ENCODE measurements around the gene FAM151A. TPM values are rescaled to one million over a fixed set of nuclear protein-coding genes. Genes with fewer than 3 reads are reported as not detected.

Gene FAM151A
- total RNA-seq, 4 donors from 2014 or later, result 0.34 to 0.82 TPM; not detected in 2

DNA sequence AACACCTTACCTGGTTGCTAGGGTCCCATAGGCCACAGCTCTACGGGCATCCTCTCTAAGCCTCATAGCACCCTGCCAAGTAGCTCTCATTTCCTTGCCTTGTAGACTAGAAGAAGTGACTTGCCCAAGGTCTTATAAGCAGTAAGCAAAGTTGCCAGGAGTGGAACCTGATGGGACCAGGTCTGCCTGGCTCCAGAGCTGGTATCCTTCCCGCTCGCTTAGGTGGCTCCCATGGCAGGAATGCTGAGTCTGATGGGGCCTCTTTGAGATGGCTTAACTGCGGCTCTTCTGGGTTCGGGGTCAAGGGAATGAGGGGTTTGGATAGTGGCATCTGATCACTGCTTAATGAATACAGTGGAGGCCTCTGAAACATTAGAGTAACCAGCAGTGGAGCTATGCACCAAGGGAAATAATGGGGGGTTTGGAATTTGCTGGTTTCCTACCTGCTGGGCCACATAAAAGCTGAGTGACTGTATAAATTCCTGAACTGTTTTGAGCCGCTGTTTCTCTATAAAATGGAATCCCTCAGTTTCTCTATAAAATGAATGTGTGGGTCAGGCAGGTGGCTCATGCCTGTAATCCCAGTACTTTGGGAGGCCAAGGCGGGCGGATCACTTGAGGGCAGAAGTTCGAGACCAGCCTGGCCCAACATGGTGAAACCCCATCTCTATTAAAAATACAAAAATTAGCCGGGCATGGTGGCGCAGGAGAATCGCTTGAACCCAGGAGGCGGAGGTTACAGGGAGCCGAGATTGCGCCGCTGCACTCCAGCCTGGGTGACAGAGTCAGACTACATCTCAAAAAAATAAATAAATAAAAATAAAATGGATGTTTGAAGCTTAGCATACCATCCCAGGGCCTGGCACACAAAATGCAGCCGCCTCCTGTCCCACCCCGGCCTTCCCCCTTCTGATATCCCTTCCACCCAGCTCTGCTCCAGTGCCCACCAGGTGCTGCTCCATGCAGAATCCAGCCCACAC, 12.4 kb downstream of the FAM151A start:
- no peak for TF ChIP-seq CTCF (IDR thresholded peaks at IDR 0.05; ENCODE audit: low read depth)

DNA sequence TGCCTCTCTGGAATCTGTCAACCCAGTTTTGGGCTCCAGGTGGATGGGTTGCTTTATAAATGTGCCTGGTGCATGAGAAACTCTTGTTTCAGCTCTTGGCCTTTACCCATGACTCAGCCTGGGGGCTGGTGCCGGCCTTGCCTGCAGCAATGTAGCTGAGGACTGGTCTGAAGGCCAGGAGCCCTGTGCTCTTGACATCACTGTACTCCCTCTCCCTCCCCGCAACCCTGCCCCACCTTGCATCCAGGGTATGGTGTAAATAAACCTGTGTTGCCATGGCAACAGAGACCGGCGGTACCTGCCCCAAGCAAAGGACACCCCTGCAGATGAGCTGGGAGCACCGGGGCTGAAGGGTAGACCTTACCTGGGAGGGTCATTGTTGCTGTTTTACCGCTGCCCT, 13.3 kb downstream of the FAM151A start:
- no peak for TF ChIP-seq CTCF (IDR thresholded peaks at IDR 0.05; ENCODE audit: low read depth)

DNA sequence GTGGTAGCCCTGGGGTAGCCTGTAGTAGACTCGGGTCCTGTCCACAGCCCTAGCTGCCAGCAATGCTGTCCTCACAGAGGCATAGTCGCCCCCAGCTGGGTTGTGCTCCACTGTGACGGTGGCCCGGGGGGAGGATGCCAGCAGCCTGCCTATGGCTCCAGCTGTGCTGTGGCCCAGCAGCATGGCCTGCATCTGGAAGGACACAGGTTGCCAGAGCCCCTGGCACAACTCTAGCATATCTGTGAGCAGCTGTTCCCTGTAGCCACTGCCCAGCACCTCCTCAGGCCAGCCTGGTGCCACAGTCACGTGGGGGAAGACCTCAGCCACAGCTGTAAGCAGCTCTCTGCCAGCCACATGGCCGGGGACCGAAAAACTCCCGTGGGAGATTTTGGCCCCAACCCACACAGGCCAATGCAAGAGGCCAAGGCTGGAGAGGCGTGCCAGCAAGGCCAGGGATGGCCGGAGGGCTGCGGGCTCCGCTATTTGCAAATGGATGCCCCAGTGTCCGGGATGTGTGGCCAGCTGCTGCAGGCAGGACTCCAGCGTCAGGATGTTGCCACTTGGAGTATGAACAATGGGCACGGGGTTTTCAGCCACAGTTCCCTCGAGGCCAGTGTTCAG, 13.9 kb downstream of the FAM151A start:
- TF ChIP-seq CTCF (IDR thresholded peaks at IDR 0.05; ENCODE audit: low read depth), result no peak

DNA sequence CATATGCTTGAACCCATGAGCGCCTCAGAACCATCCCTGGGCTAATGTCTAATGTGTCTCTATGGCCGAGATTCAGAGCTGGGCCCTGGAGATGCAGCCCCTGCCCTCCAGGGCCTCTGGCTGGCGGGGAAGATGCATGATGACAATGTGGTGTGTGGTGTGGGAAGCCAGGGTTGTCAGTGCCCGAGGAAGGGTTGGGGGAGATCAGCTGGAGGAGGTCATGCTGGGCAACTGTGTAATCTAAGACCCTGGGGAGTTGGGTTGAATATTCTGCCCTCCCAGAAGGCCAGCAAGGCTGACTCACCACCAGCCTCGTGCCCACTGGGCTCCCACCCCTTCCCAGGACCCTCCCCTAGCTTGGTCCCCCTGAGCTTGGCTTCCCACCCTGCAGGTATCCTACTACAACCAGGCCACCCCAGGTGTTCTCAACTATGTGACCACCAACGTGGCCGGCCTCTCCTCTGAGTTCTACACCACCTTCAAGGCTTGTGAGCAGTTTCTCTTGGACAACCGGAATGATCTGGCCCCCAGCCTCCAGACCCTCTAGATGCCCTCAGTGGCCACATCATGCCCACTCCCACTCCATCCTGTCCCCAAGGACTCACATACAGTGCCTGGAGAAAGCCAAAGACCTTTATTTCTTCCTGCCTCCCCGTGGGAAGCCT, 14.6 kb downstream of the FAM151A start:
- TF ChIP-seq CTCF (IDR thresholded peaks at IDR 0.05; ENCODE audit: low read depth), result no peak

DNA sequence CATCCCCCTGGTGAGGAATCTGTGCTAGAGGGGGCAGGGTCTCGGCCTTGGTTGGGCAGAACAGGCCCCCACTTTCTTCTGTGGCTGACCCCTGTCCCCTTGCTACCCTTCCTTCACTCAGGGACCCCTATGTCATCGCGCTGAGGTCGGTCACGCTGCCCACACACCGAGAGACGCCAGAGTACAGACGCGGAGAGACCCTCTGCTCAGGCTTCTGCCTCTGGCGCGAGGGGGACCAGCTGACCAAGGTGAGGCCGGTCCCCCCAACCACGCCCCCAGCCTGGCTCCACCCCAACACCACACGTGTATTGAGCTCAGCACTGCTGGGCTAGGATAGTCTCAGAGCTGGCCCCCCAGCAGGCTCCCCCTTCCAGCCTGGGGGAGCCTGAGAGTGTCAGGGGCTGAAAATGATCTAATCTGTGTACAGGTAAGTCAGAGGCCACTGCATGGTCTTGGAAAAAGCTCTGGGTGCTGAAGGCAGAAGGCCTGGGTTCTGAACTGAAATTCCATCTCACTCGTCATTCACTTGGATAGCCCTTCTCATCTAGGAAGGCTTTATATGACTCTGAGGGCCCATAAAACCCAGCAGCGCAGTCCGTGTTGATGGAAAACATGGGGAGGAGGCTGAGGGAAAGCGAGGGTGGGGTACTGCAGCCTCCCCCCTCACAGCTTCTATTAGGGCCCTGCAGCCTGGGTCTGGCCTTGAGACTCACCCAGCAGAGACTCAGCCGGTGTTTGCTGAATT, 15.3 kb downstream of the FAM151A start:
- no peak for TF ChIP-seq CTCF (IDR thresholded peaks at IDR 0.05; ENCODE audit: low read depth)

- no peak for TF ChIP-seq CTCF (IDR thresholded peaks at IDR 0.05; ENCODE audit: low read depth)
These were observed 16.4 kb downstream of the FAM151A start for GRCh38 chr1:54606990-54607325.

Data from subcutaneous adipose tissue (tissue), 4 donors.